GM19455 (cell line): ENCODE measurements around the gene GLB1L.
A peak's percentile ranks its signal among the peaks of the same experiment; 100 is the strongest.
"Not testable (repeated sequence)": the region's sequence is repeated elsewhere in the genome, so short reads cannot be mapped to it uniquely, and the experiment has no call there.

Experiments
- ATAC-seq: cut with Tn5 transposase; IDR thresholded peaks from one replicate; pipeline ENCODE4 v1.9.1; 2021; ENCODE audit not compliant: unreplicated experiment

Gene GLB1L

DNA sequence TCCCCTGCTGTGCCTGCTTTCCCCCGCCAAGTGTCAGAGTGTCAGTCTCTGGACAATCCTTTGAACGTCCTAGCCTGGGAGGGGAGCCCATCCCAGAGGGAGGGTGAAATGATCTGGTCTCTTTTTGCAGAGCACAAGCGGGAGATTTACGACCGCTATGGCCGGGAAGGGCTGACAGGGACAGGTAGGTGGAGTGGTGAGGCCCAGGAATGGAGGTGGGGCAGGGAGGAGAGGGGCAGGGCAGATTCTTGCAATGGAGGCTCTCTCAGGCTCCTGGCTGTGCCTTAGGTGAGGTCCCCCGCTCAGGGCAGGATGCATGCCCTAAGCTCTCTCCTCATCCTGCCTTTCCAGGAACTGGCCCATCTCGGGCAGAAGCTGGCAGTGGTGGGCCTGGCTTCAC lies 36.3 kb upstream of the GLB1L start:
- ATAC-seq, result no peak

- ATAC-seq, result no peak
Measured at GRCh38 chr2:219280651-219281050, 35.4 kb upstream of the GLB1L start.

DNA sequence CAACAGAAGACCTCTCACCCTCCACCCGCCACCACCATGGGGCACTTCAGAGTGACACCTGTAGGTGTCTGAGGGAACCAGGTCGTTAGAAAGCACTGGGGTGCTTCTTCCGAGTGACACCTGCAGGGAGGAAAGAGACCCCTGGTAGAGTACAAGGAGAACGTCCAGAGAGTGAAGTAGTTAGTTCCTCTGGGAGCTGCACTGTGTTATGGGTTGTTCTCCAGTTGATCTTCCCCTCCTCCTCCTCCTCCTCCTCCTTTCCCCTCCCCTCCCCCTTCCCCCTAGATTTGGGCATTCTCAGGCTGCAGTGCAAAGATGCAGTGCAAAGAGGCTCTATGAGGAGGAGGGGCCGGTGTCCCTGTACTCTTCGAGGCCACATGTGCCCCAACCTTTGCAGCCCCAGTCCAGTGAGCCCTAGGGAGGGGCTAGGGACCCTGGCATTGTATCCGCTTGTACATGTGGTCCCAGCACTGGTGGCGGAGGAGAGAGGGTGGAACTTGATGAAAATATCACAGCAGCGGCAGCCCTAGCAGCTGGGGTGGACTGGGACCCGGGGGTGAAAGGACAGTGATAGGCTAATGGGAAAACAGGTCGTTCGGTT lies 34.8 kb upstream of the GLB1L start:
- ATAC-seq, result no peak

- ATAC-seq, result peak; percentile 81
Measured at GRCh38 chr2:219279151-219279915, 34.1 kb upstream of the GLB1L start, which contains the start of gene DNAJB2. Gene DNAJB2, plus strand, starts transcription at chr2:219279366. Its CDS starts 468 bp downstream, at chr2:219279834.

DNA sequence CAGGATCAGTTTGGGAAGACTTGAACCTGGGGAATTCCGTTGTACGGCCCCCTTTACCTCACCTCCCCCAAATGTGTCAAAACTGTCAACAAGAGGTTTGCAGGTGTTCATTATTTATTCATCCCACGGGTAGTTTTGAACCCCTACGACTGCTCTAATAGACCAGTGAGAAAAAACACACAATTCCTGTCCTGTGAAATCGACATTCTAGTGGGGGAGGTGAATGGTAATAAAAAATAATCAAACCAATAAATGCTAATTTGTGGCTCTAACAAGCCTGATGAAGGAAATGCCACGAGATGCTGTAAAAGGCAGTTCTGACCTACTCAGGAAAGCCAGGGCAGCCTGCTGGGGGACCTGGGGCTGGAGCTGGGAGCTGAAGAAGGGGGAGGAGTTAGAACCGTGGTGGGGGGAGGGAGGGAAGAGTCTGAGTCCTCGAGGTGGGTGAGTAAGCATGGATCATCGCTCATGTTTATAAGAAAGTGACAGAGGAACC lies 33.5 kb upstream of the GLB1L start:
- no peak for ATAC-seq

- peak; percentile 33 for ATAC-seq
Measured at GRCh38 chr2:219277703-219278654, 32.7 kb upstream of the GLB1L start.

- ATAC-seq, result no peak
Measured at GRCh38 chr2:219274361-219274921, 29.2 kb upstream of the GLB1L start.

DNA sequence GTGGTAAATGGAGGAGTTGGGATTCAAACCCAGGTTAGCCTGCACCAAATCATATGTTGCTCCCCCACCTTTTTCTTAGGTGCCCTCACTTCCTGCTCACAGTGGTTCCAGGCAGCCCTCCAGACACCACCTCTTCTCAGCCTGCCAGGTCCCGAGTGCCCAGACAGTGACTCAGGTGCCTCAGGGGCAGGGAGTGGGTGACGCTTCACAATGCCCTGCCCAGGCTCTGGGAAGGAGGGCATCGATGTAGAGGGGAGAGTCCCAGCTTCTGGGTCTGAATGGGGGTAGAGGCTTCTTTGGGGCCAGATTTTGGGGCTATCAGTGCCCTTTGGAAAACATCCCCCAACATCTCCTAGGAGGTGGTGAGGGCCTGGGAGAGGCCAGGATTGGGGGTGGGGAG lies 28.7 kb upstream of the GLB1L start:
- ATAC-seq, result no peak

DNA sequence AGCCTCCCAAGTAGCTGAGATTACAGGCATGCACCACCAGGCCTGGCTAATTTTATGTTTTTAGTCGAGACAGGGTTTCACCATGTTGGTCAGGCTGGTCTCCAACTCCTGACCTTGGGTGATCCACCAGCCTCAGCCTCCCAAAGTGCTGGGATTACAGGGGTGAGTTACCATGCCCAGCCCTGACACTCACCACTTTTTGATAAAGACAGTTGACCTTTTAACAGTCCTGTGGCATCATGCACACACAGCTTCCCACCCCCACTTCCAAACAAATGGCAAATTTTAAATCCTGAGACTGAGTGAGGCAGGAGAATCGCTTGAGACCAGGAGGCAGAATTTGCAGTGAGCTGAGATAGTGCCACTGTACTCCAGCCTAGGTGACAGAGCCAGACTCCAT lies 27.8 kb upstream of the GLB1L start:
- no peak for ATAC-seq

DNA sequence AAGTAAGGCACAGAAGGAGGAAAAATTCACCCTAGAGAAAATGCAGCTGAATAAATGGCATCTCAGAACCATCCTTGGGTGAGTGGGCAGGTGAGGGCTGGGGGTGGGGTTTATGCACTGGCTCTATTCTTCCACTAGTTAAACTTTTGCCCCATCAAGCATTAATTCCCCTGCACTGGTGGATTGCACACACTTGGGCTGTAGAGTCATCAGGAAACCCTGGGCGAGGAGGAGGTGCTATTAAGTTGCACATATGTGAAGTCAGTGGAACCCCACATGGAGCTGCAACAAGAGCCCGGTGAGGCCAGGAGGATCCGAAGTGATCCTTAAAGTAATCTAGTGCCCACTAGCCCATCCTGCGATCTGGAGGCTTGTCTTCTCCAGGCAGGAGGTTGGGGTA lies 27.1 kb upstream of the GLB1L start:
- ATAC-seq, result no peak

GRCh38 chr2:219271021-219271420 lies 25.8 kb upstream of the GLB1L start:
- ATAC-seq, result no peak

GRCh38 chr2:219270055-219270372 lies 24.8 kb upstream of the GLB1L start:
- ATAC-seq, result no peak

DNA sequence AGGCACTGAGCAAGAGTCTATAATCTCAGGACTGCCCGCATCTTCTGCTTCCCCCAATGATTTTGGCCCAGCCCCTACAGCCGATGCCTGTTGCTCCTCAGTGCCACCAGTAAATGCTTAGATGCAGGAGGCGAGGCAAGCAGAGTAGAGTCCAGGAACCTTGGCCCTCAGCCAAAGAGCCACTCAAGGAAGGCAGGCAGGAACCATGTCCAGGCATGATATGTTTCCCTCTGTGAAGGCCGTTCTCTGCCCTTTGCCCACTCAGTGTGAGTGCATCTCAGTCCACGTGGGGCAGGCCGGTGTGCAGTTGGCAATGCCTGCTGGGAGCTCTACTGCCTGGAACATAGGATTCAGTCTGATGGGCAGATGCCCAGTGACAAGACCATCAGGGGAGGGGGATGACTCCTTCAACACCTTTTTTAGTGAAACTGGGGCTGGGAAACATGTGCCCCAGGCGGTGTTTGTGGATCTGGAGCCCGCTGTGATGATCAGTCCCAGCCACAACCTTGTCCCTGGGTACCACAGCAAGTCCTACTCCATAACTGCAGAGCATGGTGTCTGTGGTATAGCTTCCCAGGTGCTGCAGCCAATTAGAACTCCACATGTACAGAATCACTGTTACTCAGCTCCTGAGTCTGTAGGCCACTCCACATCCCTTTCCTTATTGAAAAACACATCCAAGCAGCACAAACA lies 24.3 kb upstream of the GLB1L start:
- no peak for ATAC-seq

- no peak for ATAC-seq
Measured at GRCh38 chr2:219268294-219268693, 23.1 kb upstream of the GLB1L start.

DNA sequence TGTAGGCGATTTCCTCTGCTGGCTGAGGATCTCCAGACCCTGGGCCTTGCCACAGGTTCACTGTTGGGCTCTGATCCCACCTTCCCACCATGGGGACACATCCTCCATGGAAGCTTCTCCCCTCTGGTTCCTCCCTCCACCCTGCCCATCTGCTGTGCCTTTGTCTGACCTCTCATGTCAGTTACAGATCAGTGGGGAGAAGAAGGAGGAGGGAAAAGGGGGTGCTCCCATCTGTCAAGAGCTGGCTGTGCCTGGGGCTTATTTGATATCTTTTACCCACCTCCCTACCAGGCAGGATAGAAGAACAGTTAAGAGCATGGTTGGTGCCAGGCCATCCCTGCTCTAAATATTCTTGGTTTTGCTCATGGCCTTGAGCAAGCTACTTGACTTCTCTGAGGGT lies 21.6 kb upstream of the GLB1L start:
- ATAC-seq, result no peak

DNA sequence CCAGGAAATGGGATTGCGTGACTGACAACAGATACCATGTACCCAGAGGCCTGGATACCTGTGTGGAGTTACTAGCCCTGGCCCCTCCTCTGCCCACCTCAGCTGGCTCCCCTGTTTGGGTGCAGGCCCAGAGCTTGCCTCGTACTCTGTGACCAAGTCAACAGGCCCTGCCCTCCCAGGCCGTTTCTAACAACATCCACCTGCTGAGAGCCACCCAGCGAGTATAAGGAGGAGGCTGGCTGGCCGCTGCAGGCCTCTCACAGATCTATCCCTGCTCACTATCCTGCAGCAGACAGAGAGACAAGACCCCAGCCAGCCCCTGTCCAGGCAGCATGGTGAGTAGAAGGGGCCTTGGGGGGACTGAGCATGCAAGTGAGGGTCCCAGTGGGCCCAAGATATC lies 21.0 kb upstream of the GLB1L start:
- ATAC-seq, result no peak

GRCh38 chr2:219261024-219261855 lies 16.0 kb upstream of the GLB1L start:
- ATAC-seq, result no peak

GRCh38 chr2:219258942-219259341 lies 13.7 kb upstream of the GLB1L start:
- ATAC-seq, result not testable (repeated sequence)

DNA sequence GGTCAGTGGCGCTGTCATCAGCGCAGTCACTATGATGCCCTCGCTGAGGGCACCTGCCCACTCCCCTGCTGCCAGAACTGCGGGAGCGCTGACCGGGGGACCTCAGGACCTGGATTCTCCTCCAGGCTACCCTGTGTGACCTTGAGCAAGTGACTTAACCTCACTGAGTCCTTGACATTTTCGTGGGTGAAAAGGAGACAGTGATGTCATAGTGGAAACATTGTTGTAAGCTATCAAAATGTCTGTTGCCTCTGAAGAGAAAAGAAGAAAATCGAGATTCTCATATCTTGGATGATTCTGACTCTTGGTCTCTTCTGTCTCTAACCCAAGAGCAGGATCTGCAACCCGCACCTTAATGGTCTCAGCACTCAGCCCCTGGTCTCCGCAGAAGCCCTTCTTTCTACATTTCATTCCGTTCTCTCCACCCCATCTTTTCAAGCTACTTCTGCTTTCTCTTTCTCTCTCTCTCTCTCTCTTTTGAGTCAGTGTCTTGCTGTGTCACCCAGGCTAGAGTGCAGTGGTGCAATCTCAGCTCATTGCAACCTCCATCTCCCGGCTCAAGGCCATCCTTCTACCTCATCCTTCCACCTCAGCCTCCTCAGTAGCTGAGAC lies 9.5 kb upstream of the GLB1L start:
- peak; percentile 7 for ATAC-seq
